ENCODE results near the gene B4GALT4. TPM values are rescaled to one million over a fixed set of nuclear protein-coding genes. Genes with fewer than 3 reads are reported as not detected.
A peak's percentile ranks its signal among the peaks of the same experiment; 100 is the strongest.

B4GALT4 gene
- polyA plus RNA-seq, 2 of the 4 experiments (the other 2 are of a cell fraction): 101 to 193 TPM

GRCh38 chr3:119240591-119241434 is at the start of gene B4GALT4 (continued):
- TF ChIP-seq PBX3 (IDR thresholded peaks at IDR 0.05) (no peak), SREBF2 (IDR thresholded peaks at IDR 0.05) (no peak), NPAS2 (CRISPR knock-in tag; IDR thresholded peaks at IDR 0.05; ENCODE audit: borderline replicate concordance) (no peak), EHMT2 (IDR thresholded peaks at IDR 0.05; ENCODE audit: low read depth) (no peak), TFCP2L1 (CRISPR knock-in tag; IDR thresholded peaks at IDR 0.05) (0 out of 2 replicates have a peak, but pooled peaks have one; percentile 24), ZNF302 (CRISPR knock-in tag; IDR thresholded peaks at IDR 0.05) (no peak), BHLHE40 (IDR thresholded peaks at IDR 0.05; ENCODE audit: low read depth, low read length) (peak; percentile 33; the same call in 1 of the 2 replicates), POLR2A (IDR thresholded peaks at IDR 0.05; ENCODE audit: low read length) (peak; percentile 80), CHD2 (IDR thresholded peaks at IDR 0.05; ENCODE audit: low read length, partially characterized antibody) (no peak), FOSB (CRISPR knock-in tag; IDR thresholded peaks at IDR 0.05) (no peak), ZC3H11A (IDR thresholded peaks at IDR 0.05) (no peak), EP300 (IDR thresholded peaks at IDR 0.05) (no peak; a peak in 1 of 5 replicates), KDM5A (IDR thresholded peaks at IDR 0.05) (no peak), MAX (IDR thresholded peaks at IDR 0.05) (peak; percentile 96), GATA3 (IDR thresholded peaks at IDR 0.05; ENCODE audit: borderline replicate concordance) (no peak), NFE2L2 (conservative IDR thresholded peaks at IDR 0.05; ENCODE audit: low read length) (no peak), EHF (CRISPR knock-in tag; IDR thresholded peaks at IDR 0.05) (no peak), HDAC2 (IDR thresholded peaks at IDR 0.05) (peak; percentile 65; the same call in 1 of the 2 replicates), CBX2 (IDR thresholded peaks at IDR 0.05; ENCODE audit: borderline replicate concordance, low read depth) (no peak), MAFK (IDR thresholded peaks at IDR 0.05; ENCODE audit: partially characterized antibody) (no peak), CHD4 (IDR thresholded peaks at IDR 0.05; ENCODE audit: borderline replicate concordance) (no peak; the same call in 1 of the 2 replicates), REST (IDR thresholded peaks at IDR 0.05) (no peak; the same call in 1 of the 2 replicates), JUN (IDR thresholded peaks at IDR 0.05) (peak; percentile 76 to 89; a peak in 4 of 5 replicates), HES2 (IDR thresholded peaks at IDR 0.05) (no peak), ZSCAN20 (CRISPR knock-in tag; IDR thresholded peaks at IDR 0.05) (no peak)
- TF ChIP-seq, protein P1, sequence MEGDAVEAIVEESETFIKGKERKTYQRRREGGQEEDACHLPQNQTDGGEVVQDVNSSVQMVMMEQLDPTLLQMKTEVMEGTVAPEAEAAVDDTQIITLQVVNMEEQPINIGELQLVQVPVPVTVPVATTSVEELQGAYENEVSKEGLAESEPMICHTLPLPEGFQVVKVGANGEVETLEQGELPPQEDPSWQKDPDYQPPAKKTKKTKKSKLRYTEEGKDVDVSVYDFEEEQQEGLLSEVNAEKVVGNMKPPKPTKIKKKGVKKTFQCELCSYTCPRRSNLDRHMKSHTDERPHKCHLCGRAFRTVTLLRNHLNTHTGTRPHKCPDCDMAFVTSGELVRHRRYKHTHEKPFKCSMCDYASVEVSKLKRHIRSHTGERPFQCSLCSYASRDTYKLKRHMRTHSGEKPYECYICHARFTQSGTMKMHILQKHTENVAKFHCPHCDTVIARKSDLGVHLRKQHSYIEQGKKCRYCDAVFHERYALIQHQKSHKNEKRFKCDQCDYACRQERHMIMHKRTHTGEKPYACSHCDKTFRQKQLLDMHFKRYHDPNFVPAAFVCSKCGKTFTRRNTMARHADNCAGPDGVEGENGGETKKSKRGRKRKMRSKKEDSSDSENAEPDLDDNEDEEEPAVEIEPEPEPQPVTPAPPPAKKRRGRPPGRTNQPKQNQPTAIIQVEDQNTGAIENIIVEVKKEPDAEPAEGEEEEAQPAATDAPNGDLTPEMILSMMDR (IDR thresholded peaks at IDR 0.05): no peak

All from A549 (cell line).